HG03280 (cell line): ENCODE data around the gene GOT1.

Experiments used
- ATAC-seq: cut with Tn5 transposase; IDR thresholded peaks from one replicate; pipeline ENCODE4 v1.9.1; 2021; ENCODE audit warnings: mild to moderate bottlenecking, moderate library complexity; ENCODE audit not compliant: unreplicated experiment

GOT1 gene

GRCh38 chr10:99396471-99396870 is 34.0 kb downstream of the GOT1 start:
- no peak for ATAC-seq

- no peak for ATAC-seq
These were observed 34.5 kb downstream of the GOT1 start for GRCh38 chr10:99395750-99396445.

DNA sequence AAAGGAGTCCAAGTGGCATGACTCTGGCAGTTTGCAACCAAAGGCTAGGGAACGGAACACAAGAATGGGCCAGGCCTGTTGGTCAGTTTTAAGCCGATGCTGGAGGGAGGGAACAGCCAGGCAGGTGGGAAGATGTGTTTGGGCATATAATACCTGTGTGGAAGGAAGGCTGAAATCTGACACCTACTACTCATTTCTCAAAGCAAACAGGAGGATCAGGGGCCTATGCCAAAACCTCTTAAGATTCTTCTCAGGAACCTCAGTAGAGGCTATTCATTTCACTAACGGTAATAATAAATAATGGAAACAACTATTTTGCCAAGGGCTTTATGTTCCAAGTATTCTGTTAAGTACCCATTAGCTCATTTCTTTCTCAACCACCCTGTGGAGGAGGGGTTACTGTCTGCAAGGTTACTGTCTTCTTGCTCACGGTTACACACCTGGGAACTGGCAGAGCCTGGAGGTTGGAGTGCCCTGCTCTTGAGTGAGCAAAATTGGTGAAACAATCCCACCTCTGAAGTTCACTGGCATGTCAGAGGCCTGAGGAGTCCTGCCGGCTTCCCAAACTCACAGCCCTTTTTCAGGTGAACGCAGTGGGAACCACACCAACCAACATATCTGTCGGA is 35.5 kb downstream of the GOT1 start:
- no peak for ATAC-seq

DNA sequence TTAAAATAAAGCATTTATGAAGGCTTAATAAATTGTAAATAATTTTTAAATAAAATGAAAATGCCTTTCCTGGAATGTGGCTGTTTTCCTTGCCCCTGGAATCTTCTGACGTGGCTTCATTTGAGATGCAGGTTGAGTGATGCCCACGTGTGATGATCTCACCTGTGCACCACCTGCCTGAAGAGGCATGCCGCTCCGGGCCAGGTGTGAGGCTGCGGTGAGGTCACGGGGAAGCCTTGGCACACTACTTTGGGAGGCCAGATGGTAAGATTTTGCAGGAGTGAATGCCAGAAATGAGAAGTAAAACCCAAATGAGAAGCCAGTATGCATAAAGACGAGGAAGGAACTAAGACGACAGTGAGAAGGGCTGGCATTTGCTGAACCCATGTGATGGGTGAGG is 36.2 kb downstream of the GOT1 start:
- no peak for ATAC-seq

- no peak for ATAC-seq
These were observed 36.7 kb downstream of the GOT1 start for GRCh38 chr10:99393683-99394082.

DNA sequence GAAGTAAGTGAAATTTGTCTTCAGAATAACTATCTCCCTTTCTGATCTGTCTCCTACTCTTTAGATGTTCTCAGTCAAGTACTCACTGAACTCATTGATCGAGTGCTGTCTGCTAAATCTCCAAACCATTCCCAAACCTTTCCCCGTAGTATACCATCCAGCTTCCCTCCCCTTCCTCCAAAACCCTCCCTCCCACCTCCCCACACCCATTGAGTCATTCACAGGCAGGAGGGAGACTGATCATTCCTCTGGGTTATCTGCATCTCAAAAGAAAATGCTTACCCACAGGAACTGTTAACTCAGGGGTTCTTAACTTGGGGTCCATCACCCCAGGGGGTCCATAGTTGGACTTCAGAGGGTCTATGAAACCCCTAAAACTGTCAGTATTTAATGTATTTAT is 37.4 kb downstream of the GOT1 start:
- no peak for ATAC-seq

DNA sequence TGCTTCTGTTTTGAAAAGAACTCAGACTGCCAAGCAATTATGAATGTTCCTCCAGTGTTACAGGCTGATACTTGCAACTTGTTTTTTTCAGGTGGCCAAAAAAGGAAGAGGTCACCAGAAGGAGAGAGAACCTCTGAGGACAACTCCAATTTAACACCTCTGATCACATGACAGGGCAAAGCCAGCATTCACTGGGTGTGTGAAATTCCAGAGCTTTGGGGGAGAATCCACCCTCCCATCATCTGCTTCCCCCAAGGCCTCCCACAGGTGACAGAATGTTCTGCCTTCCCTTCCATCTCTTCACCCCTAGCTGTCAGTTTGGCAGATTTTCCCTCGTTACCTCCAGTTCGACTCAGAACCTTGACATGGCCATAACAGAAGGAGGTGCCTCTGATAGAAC is 39.1 kb downstream of the GOT1 start:
- no peak for ATAC-seq

- ATAC-seq, result no peak
These were observed 40.5 kb downstream of the GOT1 start for GRCh38 chr10:99389729-99390480.

DNA sequence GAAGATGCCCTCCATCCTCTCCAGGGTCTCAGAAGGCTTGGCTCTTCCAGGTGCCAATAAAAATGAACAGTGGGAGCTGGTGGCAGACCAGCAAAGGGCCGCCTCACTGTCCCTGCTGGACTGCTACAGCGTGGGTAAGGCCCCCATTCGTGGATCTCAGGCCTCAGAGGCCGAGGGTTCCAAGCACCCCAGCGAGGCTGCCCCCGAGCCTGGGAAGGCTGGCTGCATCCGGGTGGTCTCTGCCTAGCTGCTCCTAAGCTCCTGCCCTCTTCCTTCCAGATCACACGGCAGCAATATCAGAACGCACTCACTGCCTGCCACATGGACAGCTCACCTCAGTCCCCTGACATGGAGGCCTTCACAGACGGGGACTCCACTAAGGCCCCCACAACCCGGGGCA is 42.9 kb downstream of the GOT1 start:
- no peak for ATAC-seq

GRCh38 chr10:99387071-99387470 is 43.4 kb downstream of the GOT1 start:
- no peak for ATAC-seq

- no peak for ATAC-seq
These were observed 48.2 kb downstream of the GOT1 start for GRCh38 chr10:99382176-99382575.

DNA sequence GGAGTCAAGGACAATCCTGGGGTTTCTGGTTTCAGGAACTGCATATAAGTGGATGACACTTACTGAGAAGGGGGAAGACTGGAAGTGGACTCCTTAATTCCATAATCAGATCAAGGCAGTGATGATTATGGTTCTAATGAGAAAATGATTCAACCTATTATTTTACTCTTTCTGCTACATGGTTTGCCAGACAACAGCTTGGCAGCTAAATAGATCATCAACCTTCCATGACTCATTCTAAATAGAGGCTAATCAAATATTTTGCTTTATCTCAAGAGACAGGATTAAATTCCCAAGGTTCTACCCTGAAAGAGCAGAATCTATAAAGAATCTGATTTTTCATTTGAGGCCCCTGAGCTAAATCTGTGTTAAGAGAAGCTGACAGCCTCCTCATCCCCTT is 55.0 kb downstream of the GOT1 start:
- ATAC-seq, result no peak

GRCh38 chr10:99374972-99375371 is 55.5 kb downstream of the GOT1 start:
- no peak for ATAC-seq

DNA sequence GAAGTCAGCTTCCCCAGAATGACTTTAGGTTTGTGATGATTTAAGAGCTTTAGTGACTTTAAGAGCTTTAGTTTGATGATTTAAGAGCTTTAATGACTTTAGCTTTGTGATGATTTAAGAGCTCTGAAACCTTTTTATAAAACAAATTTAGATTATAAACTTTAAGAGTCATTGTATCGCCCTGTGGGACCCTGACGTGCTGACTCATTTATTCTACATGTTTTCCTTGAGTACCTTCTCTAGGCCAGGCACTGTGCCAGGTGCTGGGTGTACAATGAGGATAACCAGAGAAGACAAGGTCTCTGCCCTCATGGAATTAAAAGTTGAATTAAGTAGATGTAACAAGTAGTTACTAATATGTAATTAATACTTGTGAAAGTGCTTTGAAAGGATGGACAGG is 55.9 kb downstream of the GOT1 start:
- ATAC-seq, result no peak

GRCh38 chr10:99372546-99373271 is 57.7 kb downstream of the GOT1 start:
- no peak for ATAC-seq

DNA sequence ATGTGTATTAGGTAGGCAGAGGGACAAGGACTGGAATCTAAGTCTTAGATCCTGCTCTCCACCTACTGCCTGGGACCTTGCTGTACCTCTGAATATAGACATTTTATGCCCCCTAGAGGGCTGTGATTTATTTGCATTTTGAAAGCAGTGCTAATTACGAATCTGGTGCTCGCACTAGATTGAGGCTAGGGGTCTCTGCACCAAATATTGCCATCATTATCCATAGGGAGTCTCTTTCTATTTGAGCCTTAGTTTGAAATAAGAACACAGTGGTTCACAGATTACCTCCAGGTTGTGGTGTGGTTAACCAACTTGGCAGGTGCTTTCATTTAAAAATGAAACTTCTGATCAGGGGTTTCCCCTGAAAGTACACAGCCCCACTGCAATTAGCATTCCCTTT is 59.4 kb downstream of the GOT1 start:
- peak; percentile 90 for ATAC-seq

GRCh38 chr10:99369551-99369950 is 60.9 kb downstream of the GOT1 start:
- no peak for ATAC-seq

DNA sequence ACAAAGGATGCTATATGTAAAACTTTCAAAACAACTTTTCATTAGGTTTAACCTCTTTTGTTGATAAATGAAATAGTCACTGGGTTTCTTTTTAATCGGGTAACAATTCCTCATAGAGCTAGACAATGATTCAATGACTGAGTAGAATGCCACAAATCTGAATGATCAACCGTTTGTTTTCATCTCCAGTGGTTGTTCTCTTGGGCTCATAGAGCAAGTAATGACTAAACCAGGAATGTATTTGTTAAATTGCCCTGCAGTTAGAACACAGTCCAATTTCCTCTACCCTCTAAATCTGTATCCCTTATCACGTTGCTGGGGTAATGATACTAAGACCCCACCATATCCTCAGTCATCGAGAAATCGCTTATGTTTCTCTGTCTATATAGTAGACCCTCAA is 61.3 kb downstream of the GOT1 start:
- ATAC-seq, result no peak

- no peak for ATAC-seq
These were observed 61.8 kb downstream of the GOT1 start for GRCh38 chr10:99368646-99369045.

- no peak for ATAC-seq
These were observed 63.8 kb downstream of the GOT1 start for GRCh38 chr10:99366666-99367065.

DNA sequence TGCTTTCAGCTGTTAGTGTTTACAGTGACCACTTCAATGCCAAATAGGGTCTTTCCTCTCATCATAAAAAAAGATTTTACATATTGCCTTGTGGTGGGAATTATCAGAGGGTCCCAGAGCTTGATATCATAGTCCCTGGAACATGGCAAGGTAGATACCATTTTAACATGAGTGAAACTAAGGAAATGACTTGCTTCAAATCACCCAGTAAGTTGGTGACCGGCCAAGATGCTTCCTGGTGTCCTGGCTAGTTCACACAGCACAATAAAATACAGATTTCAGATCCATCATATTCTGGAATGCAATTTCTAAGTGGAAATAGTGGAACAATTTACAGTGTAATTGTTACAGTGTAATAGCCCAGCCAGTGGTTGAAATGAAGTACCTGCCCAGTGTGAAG is 64.7 kb downstream of the GOT1 start:
- no peak for ATAC-seq

- no peak for ATAC-seq
These were observed 65.1 kb downstream of the GOT1 start for GRCh38 chr10:99365311-99365710.
